SK-N-SH (cell line): Measurements from ENCODE around the gene CDH4. TPM values are rescaled to one million over a fixed set of nuclear protein-coding genes. Genes with fewer than 3 reads are reported as not detected.

Experiments
- CTCF ChIA-PET: fragments of 300-600, 350-600 bp; formaldehyde crosslinking; extraction: SDS; loops from one replicate; lab custom pipeline; 2021; lab: Yijun Ruan, JAX
- POLR2A ChIA-PET: fragments of 350-600 bp; sonication (Branson Sonifier 250); formaldehyde crosslinking; extraction: SDS; loops from one replicate; lab custom pipeline; 2020; ENCODE audit warnings: antibody characterized with exemption, inconsistent platforms; lab: Yijun Ruan, JAX
- DNase-seq: peaks from one replicate; pipeline ENCODE4 v3.0.0; 2012
- H2AFZ ChIP-seq: fragments of 200-600 bp; sonication (generic); 2 replicates; pipeline ENCODE4 v1.8.1; 2016; ENCODE audit warnings: antibody characterized with exemption, mild to moderate bottlenecking, low read depth
- H3F3A ChIP-seq: fragments of 200-600 bp; sonication (generic); replicated peaks from 2 replicates; pipeline ENCODE3; 2016; ENCODE audit warnings: antibody characterized with exemption, mild to moderate bottlenecking; ENCODE audit not compliant: insufficient read depth
- H3K27ac ChIP-seq, 2 experiments: fragments of 200-500 bp in 1 of 2; fragments of 200-600 bp in 1 of 2; sonication (Bioruptor generic) in 1 of 2; sonication (generic), shearing (Covaris generic) in 1 of 2; 2 replicates each; pipeline versions ENCODE4 v1.5.1 to v1.6.1; 2014 to 2016; ENCODE audit warnings: low read depth in 2 of 2, inconsistent platforms in 1 of 2, low read length in 1 of 2, mild to moderate bottlenecking in 1 of 2, mixed read lengths in 1 of 2
- H3K27me3 ChIP-seq: fragments of 200-600 bp; sonication (generic), shearing (Covaris generic); 2 replicates; pipeline ENCODE4 v1.6.1; 2016; ENCODE audit warnings: mixed run types; ENCODE audit not compliant: insufficient read depth
- H3K36me3 ChIP-seq, 2 experiments: fragments of 200-500 bp in 1 of 2; fragments of 200-600 bp in 1 of 2; sonication (Bioruptor generic) in 1 of 2; sonication (generic) in 1 of 2; replicated peaks in 1 of 2; 2 replicates each; pipeline versions ENCODE3 to v1.5.1; 2014 to 2016; ENCODE audit warnings: low read length in 1 of 2, mild to moderate bottlenecking in 1 of 2; ENCODE audit not compliant: insufficient read depth in 2 of 2, control insufficient read depth in 1 of 2
- H3K4me1 ChIP-seq, 2 experiments: fragments of 200-500 bp in 1 of 2; fragments of 200-600 bp in 1 of 2; sonication (Bioruptor generic) in 1 of 2; sonication (generic), shearing (Covaris generic) in 1 of 2; 2 replicates each; pipeline versions ENCODE4 v1.5.1 to v1.6.1; 2014 to 2016; ENCODE audit warnings: low read depth in 1 of 2, low read length in 1 of 2, mixed run types in 1 of 2; ENCODE audit not compliant: insufficient read depth in 2 of 2, control insufficient read depth in 1 of 2
- H3K4me2 ChIP-seq: fragments of 200-600 bp; sonication (generic), shearing (Covaris generic); 2 replicates; pipeline ENCODE4 v1.6.1; 2017; ENCODE audit warnings: mixed run types
- H3K4me3 ChIP-seq, 2 experiments: fragments of 200-500 bp in 1 of 2; fragments of 200-600 bp in 1 of 2; sonication (Bioruptor generic) in 1 of 2; sonication (generic), shearing (Covaris generic) in 1 of 2; 2 replicates each; pipeline versions ENCODE4 v1.5.1 to v1.8.1; 2014 to 2016; ENCODE audit warnings: low read depth in 2 of 2, inconsistent platforms in 1 of 2, low read length in 1 of 2, mild to moderate bottlenecking in 1 of 2, mixed read lengths in 1 of 2, moderate library complexity in 1 of 2
- H3K79me2 ChIP-seq: fragments of 200-600 bp; sonication (generic); 2 replicates; pipeline ENCODE4 v1.8.1; 2017; ENCODE audit warnings: mild to moderate bottlenecking; ENCODE audit not compliant: insufficient read depth
- H3K9ac ChIP-seq: fragments of 200-600 bp; sonication (generic); 2 replicates; pipeline ENCODE4 v1.6.1; 2017; ENCODE audit warnings: mixed run types
- H3K9me2 ChIP-seq: fragments of 200-600 bp; sonication (generic); 2 replicates; pipeline ENCODE4 v1.6.1; 2017; ENCODE audit warnings: mixed run types
- H3K9me3 ChIP-seq: fragments of 200-600 bp; sonication (generic); 2 replicates; pipeline ENCODE4 v1.6.1; 2017; ENCODE audit warnings: mixed run types, mild to moderate bottlenecking, moderate library complexity
- H4K20me1 ChIP-seq: fragments of 200-600 bp; sonication (generic); 2 replicates; pipeline ENCODE4 v1.6.1; 2017; ENCODE audit warnings: mild to moderate bottlenecking, mixed run types; ENCODE audit not compliant: insufficient read depth
- CTCF ChIP-seq: fragments of 200-600 bp; sonication (generic); IDR thresholded peaks from 2 replicates; pipeline ENCODE4 v1.6.1; 2017; ENCODE audit warnings: antibody characterized with exemption, mild to moderate bottlenecking, moderate library complexity
- EP300 ChIP-seq, 2 experiments: IDR thresholded peaks; 2 replicates each; pipeline versions ENCODE4 v1.4.0 to v1.6.1; 2012; ENCODE audit warnings: borderline replicate concordance in 1 of 2, low read depth in 1 of 2, low read length in 1 of 2
- RCOR1 ChIP-seq: fragments of 150-350 bp; IDR thresholded peaks from 2 replicates; pipeline ENCODE4 v1.6.1; 2017; ENCODE audit warnings: antibody characterized with exemption, low read length
- USF1 ChIP-seq: IDR thresholded peaks from 2 replicates; pipeline ENCODE4 v1.4.0; 2012; ENCODE audit warnings: low read depth, borderline replicate concordance
- ZBTB33 ChIP-seq: IDR thresholded peaks from 2 replicates; pipeline ENCODE4 v1.4.0; 2012; ENCODE audit warnings: low read depth, borderline replicate concordance
- WGBS: methylation state at CpG from one replicate; pipeline ENCODE4 v1.1.6; 2017; ENCODE audit warnings: low lambda C conversion rate; 5-methylcytosine and 5-hydroxymethylcytosine counted together
- polyA plus RNA-seq, 3 experiments: library from polyadenylated mRNA; depleted of rRNA; stranded (reverse); fragments of >200 nt; gene quantifications; 2 replicates each; pipeline ENCODE4 v1.2.3, GENCODE V29; 2012
- TF ChIP-seq, protein P1 (sequence below): IDR thresholded peaks from 2 replicates; pipeline ENCODE4 v1.6.1; 2012; ENCODE audit warnings: mild to moderate bottlenecking, low read depth, low read length, moderate library complexity

The CDH4 gene
- polyA plus RNA-seq, 1 of the 3 experiments (the other 2 are of a cell fraction): not detected

GRCh38 chr20:61608275-61609085, 356.4 kb downstream of the CDH4 start:
- Histone ChIP-seq H2AFZ (no peak overlapping the region), H3K9me3 (no peaks in the 10 kb centered on the region), H3F3A (no peaks in the 10 kb centered on the region), H3K9me2 (no peaks in the 10 kb centered on the region), H3K4me3 (no peak overlapping the region), H3K79me2 (no peaks in the 10 kb centered on the region), H3K36me3 (no peaks in the 10 kb centered on the region), H3K9ac (no peak overlapping the region), H3K27me3 (no peaks in the 10 kb centered on the region), H3K27ac (no peak overlapping the region), H4K20me1 (no peaks in the 10 kb centered on the region), H3K4me1 (no peaks in the 10 kb centered on the region), H3K4me2 (no peak overlapping the region)
- ChIA-PET CTCF (no interaction called here), POLR2A (no interaction called here)
- 53% methylated on average over 6 of the region's 21 CpGs for WGBS
- DNase-seq: no peak
- TF ChIP-seq, protein P1, sequence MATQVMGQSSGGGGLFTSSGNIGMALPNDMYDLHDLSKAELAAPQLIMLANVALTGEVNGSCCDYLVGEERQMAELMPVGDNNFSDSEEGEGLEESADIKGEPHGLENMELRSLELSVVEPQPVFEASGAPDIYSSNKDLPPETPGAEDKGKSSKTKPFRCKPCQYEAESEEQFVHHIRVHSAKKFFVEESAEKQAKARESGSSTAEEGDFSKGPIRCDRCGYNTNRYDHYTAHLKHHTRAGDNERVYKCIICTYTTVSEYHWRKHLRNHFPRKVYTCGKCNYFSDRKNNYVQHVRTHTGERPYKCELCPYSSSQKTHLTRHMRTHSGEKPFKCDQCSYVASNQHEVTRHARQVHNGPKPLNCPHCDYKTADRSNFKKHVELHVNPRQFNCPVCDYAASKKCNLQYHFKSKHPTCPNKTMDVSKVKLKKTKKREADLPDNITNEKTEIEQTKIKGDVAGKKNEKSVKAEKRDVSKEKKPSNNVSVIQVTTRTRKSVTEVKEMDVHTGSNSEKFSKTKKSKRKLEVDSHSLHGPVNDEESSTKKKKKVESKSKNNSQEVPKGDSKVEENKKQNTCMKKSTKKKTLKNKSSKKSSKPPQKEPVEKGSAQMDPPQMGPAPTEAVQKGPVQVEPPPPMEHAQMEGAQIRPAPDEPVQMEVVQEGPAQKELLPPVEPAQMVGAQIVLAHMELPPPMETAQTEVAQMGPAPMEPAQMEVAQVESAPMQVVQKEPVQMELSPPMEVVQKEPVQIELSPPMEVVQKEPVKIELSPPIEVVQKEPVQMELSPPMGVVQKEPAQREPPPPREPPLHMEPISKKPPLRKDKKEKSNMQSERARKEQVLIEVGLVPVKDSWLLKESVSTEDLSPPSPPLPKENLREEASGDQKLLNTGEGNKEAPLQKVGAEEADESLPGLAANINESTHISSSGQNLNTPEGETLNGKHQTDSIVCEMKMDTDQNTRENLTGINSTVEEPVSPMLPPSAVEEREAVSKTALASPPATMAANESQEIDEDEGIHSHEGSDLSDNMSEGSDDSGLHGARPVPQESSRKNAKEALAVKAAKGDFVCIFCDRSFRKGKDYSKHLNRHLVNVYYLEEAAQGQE: peak; percentile 67; the same call in 1 of the 2 replicates
- TF ChIP-seq EP300 (IDR thresholded peaks at IDR 0.05; ENCODE audit: borderline replicate concordance in 1 of 2, low read depth in 1 of 2, low read length in 1 of 2): no peak

- no peak for DNase-seq
- POLR2A ChIA-PET: no interaction called here
Observed at GRCh38 chr20:61609461-61609860, 357.4 kb downstream of the CDH4 start.

More at GRCh38 chr20:61609461-61609860, 357.4 kb downstream of the CDH4 start:
- no peaks in the 10 kb centered on the region for H3F3A ChIP-seq
- H3K4me3 ChIP-seq: no peak overlapping the region
- H3K36me3 ChIP-seq: no peaks in the 10 kb centered on the region
- CTCF ChIA-PET: interaction anchor here (1.4 kb wide), 1 partner anchor 10 kb away, joined by 4 read pairs; no protein-coding TSS in a partner anchor
- TF ChIP-seq USF1: no peak
- TF ChIP-seq RCOR1: no peak
- TF ChIP-seq CTCF: no peak
- TF ChIP-seq ZBTB33: no peak
- H2AFZ ChIP-seq: no peak overlapping the region
- WGBS: 31% methylated on average over 6 of the region's 9 CpGs
- no peaks in the 10 kb centered on the region for H3K9me2 ChIP-seq
- no peak overlapping the region for H3K9ac ChIP-seq
- H3K9me3 ChIP-seq: no peaks in the 10 kb centered on the region
- no peaks in the 10 kb centered on the region for H3K79me2 ChIP-seq
- no peak overlapping the region for H3K27ac ChIP-seq
- H3K4me1 ChIP-seq: no peaks in the 10 kb centered on the region; a peak in 1 of 4 replicates
- H3K27me3 ChIP-seq: no peaks in the 10 kb centered on the region
- no peak overlapping the region for H3K4me2 ChIP-seq
- H4K20me1 ChIP-seq: no peaks in the 10 kb centered on the region
